Muscle layer of duodenum (tissue), 2 donors: ENCODE results near the gene THEM4.

Experiments used
- H3K27ac ChIP-seq: one replicate; pipeline ENCODE4 v1.7.0; 2013; ENCODE audit warnings: mild to moderate bottlenecking, low read length
- H3K27me3 ChIP-seq: one replicate; pipeline ENCODE4 v1.7.0; 2013; ENCODE audit warnings: low read depth, mild to moderate bottlenecking, control low read depth, low read length
- H3K36me3 ChIP-seq, 2 donors: one replicate each; pipeline ENCODE4 v1.7.0; 2013; ENCODE audit warnings: low read length in 2 of 2, control low read depth in 1 of 2, mild to moderate bottlenecking in 1 of 2; ENCODE audit not compliant: insufficient read depth in 2 of 2, control insufficient read depth in 1 of 2
- H3K4me1 ChIP-seq, 2 donors: one replicate each; pipeline ENCODE4 v1.7.0; 2013; ENCODE audit warnings: low read length in 2 of 2, mild to moderate bottlenecking in 2 of 2, control low read depth in 1 of 2, moderate library complexity in 1 of 2; ENCODE audit not compliant: insufficient read depth in 2 of 2, control insufficient read depth in 1 of 2
- H3K4me3 ChIP-seq, 2 donors: one replicate each; pipeline ENCODE4 v1.7.0; 2013; ENCODE audit warnings: low read length in 2 of 2, low read depth in 1 of 2, mild to moderate bottlenecking in 1 of 2
- H3K9me3 ChIP-seq, 2 donors: one replicate each; pipeline ENCODE4 v1.7.0; 2013; ENCODE audit warnings: low read length in 2 of 2, control low read depth in 1 of 2, mild to moderate bottlenecking in 1 of 2; ENCODE audit not compliant: control insufficient read depth in 1 of 2
- donor health status: healthy.

Gene THEM4

GRCh38 chr1:151944857-151945575, 35.7 kb upstream of the THEM4 start:
- H3K36me3 ChIP-seq: no peaks in the 10 kb centered on the region
- peak overlapping the region; percentile 92 for H3K27ac ChIP-seq
- H3K27me3 ChIP-seq: no peaks in the 10 kb centered on the region
- no peaks in the 10 kb centered on the region for H3K9me3 ChIP-seq
- H3K4me1 ChIP-seq: peaks cover 29 to 30% of the 10 kb centered on the region in 2 donors
- H3K4me3 ChIP-seq: no peak overlapping the region

- H3K9me3 ChIP-seq: no peaks in the 10 kb centered on the region
Observed at GRCh38 chr1:151944126-151944856, 35.0 kb upstream of the THEM4 start.

GRCh38 chr1:151943591-151943990, 34.3 kb upstream of the THEM4 start:
- H3K27ac ChIP-seq: no peak overlapping the region
- no peaks in the 10 kb centered on the region for H3K36me3 ChIP-seq
- no peak overlapping the region for H3K4me3 ChIP-seq
- peaks cover 29 to 30% of the 10 kb centered on the region in 2 donors for H3K4me1 ChIP-seq
- no peaks in the 10 kb centered on the region for H3K27me3 ChIP-seq
- H3K9me3 ChIP-seq: no peaks in the 10 kb centered on the region

More at GRCh38 chr1:151944126-151944856, 35.0 kb upstream of the THEM4 start:
- Histone ChIP-seq H3K27me3 (no peaks in the 10 kb centered on the region), H3K27ac (peak overlapping the region; percentile 92), H3K4me3 (no peak overlapping the region), H3K36me3 (no peaks in the 10 kb centered on the region), H3K4me1 (peaks cover 29 to 30% of the 10 kb centered on the region in 2 donors)

- no peaks in the 10 kb centered on the region for H3K36me3 ChIP-seq
- no peak overlapping the region for H3K4me3 ChIP-seq
- no peaks in the 10 kb centered on the region for H3K9me3 ChIP-seq
- H3K27ac ChIP-seq: no peak overlapping the region
- peaks cover 29 to 30% of the 10 kb centered on the region in 2 donors for H3K4me1 ChIP-seq
- H3K27me3 ChIP-seq: no peaks in the 10 kb centered on the region
Observed at GRCh38 chr1:151942882-151943281, 33.6 kb upstream of the THEM4 start.

GRCh38 chr1:151940541-151940940, 31.2 kb upstream of the THEM4 start:
- Histone ChIP-seq H3K4me3 (no peak overlapping the region), H3K27ac (peak overlapping the region; percentile 68), H3K4me1 (peaks cover 20 to 22% of the 10 kb centered on the region in 2 donors), H3K9me3 (no peaks in the 10 kb centered on the region), H3K36me3 (no peaks in the 10 kb centered on the region), H3K27me3 (no peaks in the 10 kb centered on the region)

DNA sequence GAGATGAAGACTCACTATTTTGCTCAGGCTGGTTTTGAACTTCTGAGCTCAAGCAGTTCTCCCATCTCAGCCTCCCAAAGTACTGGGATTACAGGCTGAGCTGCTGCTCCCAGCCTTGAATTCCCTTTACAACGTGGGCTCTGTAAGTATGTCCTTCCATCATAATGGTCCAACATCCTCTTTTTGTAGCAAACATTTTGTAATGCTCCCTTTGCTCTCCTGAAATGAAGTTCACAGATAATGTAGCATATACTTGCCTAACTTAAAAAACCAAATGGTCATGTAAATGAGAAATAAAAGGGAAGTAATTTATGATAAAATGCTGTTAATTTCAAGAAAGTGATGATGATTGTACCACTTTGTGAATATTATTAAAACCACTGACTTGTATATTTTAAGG, 30.5 kb upstream of the THEM4 start:
- Histone ChIP-seq H3K4me1 (peaks cover 14 to 18% of the 10 kb centered on the region in 2 donors), H3K27ac (no peak overlapping the region), H3K4me3 (no peak overlapping the region), H3K9me3 (no peaks in the 10 kb centered on the region), H3K27me3 (no peaks in the 10 kb centered on the region), H3K36me3 (no peaks in the 10 kb centered on the region)

DNA sequence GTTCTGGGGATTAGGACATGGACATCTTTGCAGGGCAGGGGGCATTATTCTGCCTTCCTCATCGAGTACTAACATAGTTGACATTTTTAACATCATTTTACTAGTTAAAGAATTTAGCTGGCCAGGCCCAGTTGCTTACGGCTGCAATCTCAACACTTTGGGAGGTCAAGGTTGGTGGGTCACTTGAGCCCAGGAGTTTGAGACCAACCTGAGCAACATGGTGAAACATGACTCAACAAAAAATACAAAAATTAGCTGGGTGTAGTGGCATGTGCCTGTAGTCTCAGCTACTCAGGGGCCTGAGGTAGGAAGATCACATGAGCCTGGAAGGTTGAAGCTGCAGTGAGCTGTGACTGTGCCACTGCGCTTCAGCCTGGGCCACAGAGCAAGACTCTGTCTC, 29.8 kb upstream of the THEM4 start:
- Histone ChIP-seq H3K27me3 (no peaks in the 10 kb centered on the region), H3K36me3 (no peaks in the 10 kb centered on the region), H3K27ac (no peak overlapping the region), H3K9me3 (no peaks in the 10 kb centered on the region), H3K4me3 (no peak overlapping the region), H3K4me1 (peaks cover 10 to 18% of the 10 kb centered on the region in 2 donors)

DNA sequence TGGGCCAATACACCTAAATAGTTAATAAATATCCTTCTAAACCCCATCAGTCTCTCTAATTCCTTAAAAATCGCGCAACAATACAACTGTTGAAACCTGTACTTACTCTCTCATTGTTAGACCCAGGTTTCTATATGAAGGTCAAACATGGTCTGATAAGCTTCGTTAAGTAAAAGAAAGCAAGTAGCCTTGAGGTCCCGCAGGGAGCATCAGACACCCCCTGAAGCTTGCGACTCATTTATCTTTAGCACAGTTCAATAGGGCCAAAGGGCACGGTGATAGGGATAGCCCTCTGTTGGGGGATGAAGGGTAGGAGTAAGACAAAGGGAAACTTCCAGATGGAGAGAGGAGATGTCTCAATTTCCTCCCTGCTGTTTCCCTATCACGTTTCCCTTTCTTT, 27.3 kb upstream of the THEM4 start:
- Histone ChIP-seq H3K36me3 (no peaks in the 10 kb centered on the region), H3K27me3 (no peaks in the 10 kb centered on the region), H3K27ac (peak overlapping the region; percentile 52), H3K4me3 (no peak overlapping the region), H3K4me1 (peaks cover 10 to 13% of the 10 kb centered on the region in 2 donors), H3K9me3 (no peaks in the 10 kb centered on the region)

- no peaks in the 10 kb centered on the region for H3K9me3 ChIP-seq
- H3K36me3 ChIP-seq: no peaks in the 10 kb centered on the region
- peaks cover 7 to 10% of the 10 kb centered on the region in 2 donors for H3K4me1 ChIP-seq
- H3K27ac ChIP-seq: peak overlapping the region; percentile 52
- H3K4me3 ChIP-seq: no peak overlapping the region
- H3K27me3 ChIP-seq: no peaks in the 10 kb centered on the region
Observed at GRCh38 chr1:151935894-151936602, 26.7 kb upstream of the THEM4 start.

DNA sequence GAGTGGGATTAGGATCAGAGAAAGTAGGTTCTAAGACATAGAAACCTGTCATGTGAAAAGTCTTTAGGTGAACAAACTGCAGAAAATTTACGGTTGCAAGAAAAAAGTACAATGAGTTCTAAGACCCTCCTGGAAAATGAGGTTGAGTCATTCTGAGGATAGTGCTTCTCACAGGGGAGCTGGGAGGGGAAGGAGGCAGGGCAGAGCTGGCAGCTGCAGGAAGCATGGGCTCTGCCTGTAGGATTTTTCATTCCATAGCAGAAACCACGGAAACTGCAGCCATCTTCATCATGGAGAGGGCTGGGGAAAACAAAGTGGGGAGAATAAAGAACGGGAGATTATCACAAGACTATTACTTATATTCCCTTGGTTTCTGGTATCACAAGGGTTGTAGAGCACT, 25.8 kb upstream of the THEM4 start:
- no peaks in the 10 kb centered on the region for H3K36me3 ChIP-seq
- no peak overlapping the region for H3K27ac ChIP-seq
- H3K4me1 ChIP-seq: peaks cover under 1 to 4% of the 10 kb centered on the region in 2 donors
- no peak overlapping the region for H3K4me3 ChIP-seq
- no peaks in the 10 kb centered on the region for H3K9me3 ChIP-seq
- H3K27me3 ChIP-seq: no peaks in the 10 kb centered on the region

GRCh38 chr1:151934048-151934493, 24.8 kb upstream of the THEM4 start:
- Histone ChIP-seq H3K36me3 (no peaks in the 10 kb centered on the region), H3K27me3 (no peaks in the 10 kb centered on the region), H3K27ac (no peak overlapping the region), H3K9me3 (no peaks in the 10 kb centered on the region), H3K4me1 (peaks cover 0 to 4% of the 10 kb centered on the region in 2 donors), H3K4me3 (no peak overlapping the region)
